Smooth muscle cell of the coronary artery (primary cell): ENCODE results near the gene GNG14. TPM values are rescaled to one million over a fixed set of nuclear protein-coding genes. Genes with fewer than 3 reads are reported as not detected.

ENCODE experiments used
- total RNA-seq: library from RNA; depleted of rRNA; stranded (reverse); fragments of >200 nt; gene quantifications from 2 replicates; pipeline ENCODE4 v1.2.3, GENCODE V29; 2014; ENCODE audit warnings: low replicate concordance

GNG14 gene
- total RNA-seq = not detected in 2 replicates

DNA sequence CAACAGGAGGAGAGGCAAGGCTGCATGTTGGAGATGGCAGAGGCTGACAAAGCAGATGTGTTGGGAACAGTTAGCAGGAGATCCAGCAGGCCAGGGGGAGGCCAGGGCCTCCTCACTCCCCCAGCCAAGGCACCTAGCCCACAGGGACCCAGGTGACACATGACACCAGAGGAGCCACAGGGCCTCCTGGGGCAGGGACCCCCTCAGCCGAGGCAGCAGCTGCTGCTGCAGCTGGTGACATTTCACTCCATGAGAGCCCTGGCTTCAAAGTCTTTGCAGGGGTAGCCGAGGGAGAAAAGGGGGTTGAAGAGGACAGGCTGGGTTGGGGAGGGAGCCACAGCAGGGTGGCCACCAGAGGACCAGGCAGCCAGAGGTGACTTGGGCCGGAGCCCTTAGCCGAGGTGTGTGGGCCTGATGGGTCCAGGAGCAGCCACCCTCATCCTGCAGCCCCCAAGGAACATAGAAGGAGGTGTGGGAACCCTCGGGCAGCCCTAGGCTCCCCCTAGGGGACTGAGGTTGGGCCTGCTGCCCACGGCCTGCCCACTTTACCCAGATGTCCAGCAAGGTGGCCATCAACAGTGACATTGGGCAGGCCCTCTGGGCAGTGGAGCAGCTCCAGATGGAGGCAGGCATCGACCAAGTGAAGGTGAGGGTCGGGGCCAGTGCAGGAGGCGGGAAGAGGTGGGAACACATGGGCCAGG is at the start of gene GNG14:
GNG14 (plus strand) TSS at position 503 of the 701 bp plus-strand sequence; CDS start at position 554, 51 bp downstream.

DNA sequence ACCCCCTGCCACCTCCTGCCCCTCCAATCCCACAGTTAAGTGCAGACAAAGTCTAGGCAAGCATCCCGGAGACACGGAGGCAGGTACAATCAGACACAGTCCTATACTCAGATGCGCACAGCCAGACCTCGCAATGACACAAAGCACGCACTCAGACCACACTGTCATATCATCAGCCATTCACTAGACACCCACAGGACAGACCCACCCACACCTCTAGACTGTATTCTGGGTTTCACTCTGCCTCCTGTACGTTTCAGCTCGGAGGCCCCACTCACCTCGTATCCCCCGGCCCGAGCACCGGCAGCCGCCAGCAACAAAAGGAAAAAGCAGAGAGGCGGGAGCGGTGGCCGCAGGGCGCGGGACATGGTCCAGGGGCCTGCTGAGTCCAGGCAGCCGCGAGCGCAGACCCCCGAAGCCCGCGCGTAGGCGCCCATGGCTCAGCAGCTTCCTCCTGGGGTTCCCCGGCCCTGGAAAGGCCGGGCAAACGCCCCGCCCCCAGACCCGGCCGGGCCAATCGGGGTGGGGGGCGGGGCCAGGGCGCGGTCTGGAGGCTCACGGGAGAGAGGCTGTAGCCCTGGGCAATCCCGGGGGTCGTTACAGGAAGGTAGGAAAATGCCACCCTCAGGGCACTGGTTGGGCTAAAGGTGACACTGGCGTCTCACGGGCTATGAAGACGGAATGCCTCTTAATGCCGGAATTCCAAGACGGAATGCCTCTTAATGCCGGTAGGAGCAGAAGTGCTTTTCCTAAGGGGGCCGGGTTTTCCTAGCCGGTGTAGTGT is 21.3 kb upstream of the GNG14 start, which contains the start of the genes MAN2B1 and WDR83:
MAN2B1 (minus strand) TSS at position 478 of the 784 bp plus-strand sequence; CDS start at position 437, 41 bp downstream.
WDR83 (plus strand) TSS at position 543 of the 784 bp plus-strand sequence. CDS start 2,984 bp downstream, outside the sequence.

GRCh38 chr19:12681074-12681987 is 6.5 kb upstream of the GNG14 start, which contains the start of gene DHPS:
DHPS (minus strand) TSS chr19:12681880; CDS start chr19:12681766, 114 bp downstream.

DNA sequence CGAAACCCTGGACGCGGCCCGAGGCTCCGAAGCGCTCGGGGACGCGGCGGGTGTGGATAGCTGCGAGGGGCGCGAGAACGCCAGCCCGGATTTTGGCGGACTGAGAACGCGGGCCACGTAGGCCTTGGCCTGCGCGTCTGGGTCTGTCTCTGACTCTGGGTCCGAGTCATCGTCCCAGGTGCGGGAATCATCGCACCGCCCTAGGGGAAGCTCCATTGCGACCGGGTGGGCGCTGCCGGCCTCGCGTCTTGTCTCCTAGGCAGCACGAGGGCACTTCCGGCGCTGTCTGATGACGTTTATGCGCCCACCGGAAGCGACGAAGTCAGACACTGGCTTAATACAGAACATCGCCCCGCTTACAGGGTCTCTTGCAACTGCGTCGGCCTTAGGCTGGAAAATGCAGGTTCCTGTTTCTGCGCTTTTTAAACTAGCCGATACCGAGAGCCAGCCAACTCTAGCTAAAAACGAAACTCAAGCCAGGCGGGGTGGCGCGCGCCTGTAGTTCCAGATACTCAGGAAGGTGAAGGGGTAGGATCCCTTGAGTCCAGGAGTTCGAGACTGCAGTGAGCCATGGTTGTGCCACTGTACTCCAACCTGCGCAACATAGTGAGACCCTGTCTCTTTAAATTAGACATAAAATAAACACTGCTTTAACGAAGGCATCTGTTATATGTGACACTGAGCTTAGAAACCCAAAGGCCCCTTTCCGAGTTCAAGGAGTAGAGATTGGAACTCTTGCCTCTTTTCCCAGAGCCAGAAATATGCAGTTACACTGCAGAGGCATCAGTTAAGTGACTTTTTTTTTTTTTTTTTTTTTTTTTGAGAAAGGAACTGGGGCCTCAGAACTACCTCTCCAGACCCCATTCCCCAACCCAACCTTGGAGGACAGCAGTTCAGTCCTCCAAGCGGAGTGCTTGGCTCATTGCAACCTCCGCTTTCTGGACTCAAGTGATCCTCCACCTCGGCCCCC is 8.9 kb downstream of the GNG14 start, which contains the start of gene FBXW9:
FBXW9 (minus strand) TSS at position 266 of the 970 bp plus-strand sequence; CDS start at position 216, 50 bp downstream.

GRCh38 chr19:12723641-12724426 is 36.0 kb downstream of the GNG14 start, which contains the start of gene TNPO2:
TNPO2 (minus strand) TSS chr19:12723932; CDS start chr19:12720977, 2,955 bp downstream.

DNA sequence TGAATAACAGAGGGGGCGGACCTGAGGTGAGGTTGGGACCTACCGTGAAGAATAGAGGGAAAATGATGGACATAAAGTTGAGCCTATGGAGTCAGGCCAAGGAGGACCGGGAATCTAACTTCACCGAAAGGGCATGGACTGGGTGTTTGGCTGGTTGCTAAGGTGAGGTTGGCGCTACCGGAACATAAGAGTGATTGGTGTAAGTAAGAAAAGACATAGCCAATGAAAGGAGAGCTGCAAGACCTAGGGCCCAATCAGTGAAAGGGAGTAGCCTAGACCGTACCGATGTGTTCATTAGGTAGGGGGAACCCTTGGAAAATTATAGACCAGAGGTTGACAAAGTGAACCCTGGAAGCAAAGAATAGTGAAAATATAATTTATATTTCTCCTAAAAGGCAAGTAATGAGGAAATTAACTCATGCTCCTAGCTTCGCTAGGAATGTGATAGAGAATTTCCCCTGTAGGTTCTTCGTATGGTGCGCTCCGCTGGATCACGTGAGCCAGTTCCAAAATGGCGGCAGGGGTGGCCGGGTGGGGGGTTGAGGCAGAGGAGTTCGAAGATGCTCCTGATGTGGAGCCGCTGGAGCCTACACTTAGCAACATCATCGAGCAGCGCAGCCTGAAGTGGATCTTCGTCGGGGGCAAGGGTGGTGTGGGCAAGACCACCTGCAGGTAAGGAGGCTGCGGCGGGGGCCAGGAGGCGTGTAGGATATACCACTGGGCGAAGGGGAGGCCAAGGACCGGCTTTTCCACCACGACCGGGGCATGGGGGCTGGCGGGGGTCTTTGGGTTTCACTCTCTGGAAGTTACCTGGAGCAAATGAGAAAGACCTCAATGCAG is 49.4 kb downstream of the GNG14 start, which contains the start of gene GET3:
GET3 (plus strand) TSS at position 503 of the 840 bp plus-strand sequence; CDS start at position 512, 9 bp downstream.

Other genes starting within 250 kb of the GNG14 start
- gene ZNF443, start 247.0 kb upstream of the GNG14 start, total RNA-seq = 1.8 and 2.9 TPM in 2 replicates
- gene ZNF709, start 203.2 kb upstream of the GNG14 start, total RNA-seq = 2.8 and 3.2 TPM in 2 replicates
- gene ZNF564, start 136.5 kb upstream of the GNG14 start, total RNA-seq = 4.0 and 9.5 TPM in 2 replicates
- gene ZNF490, start 77.2 kb upstream of the GNG14 start, total RNA-seq = 6.4 and 6.8 TPM in 2 replicates
- gene ZNF791, start 77.1 kb upstream of the GNG14 start, total RNA-seq = 6.1 and 8.9 TPM in 2 replicates
- 29.1 and 32.4 TPM in 2 replicates for gene MAN2B1, start 21.3 kb upstream of the GNG14 start, total RNA-seq
- 11.0 and 13.0 TPM in 2 replicates for gene WDR83, start 21.2 kb upstream of the GNG14 start, total RNA-seq
- gene DHPS, start 6.1 kb upstream of the GNG14 start, total RNA-seq = 57.6 and 65.5 TPM in 2 replicates
- gene FBXW9, start 8.6 kb downstream of the GNG14 start, total RNA-seq = 2.8 and 8.0 TPM in 2 replicates
- 26.8 and 65.9 TPM in 2 replicates for gene TNPO2, start 35.9 kb downstream of the GNG14 start, total RNA-seq
- 133 and 152 TPM in 2 replicates for gene TRIR, start 46.7 kb downstream of the GNG14 start, total RNA-seq
- 107 and 190 TPM in 2 replicates for gene GET3, start 49.5 kb downstream of the GNG14 start, total RNA-seq
- not detected in 2 replicates for gene BEST2, start 63.8 kb downstream of the GNG14 start, total RNA-seq
- gene HOOK2, start 87.6 kb downstream of the GNG14 start, total RNA-seq = 15.7 and 18.7 TPM in 2 replicates
- 33.2 and 138 TPM in 2 replicates for gene JUNB, start 103.5 kb downstream of the GNG14 start, total RNA-seq
- gene PRDX2, start 113.8 kb downstream of the GNG14 start, total RNA-seq = 169 and 248 TPM in 2 replicates
- 0.30 TPM in 1 of 2 replicates, not detected in the other for gene THSD8, start 114.1 kb downstream of the GNG14 start, total RNA-seq
- gene RNASEH2A, start 118.6 kb downstream of the GNG14 start, total RNA-seq = 9.7 and 15.9 TPM in 2 replicates
- gene RTBDN, start 146.6 kb downstream of the GNG14 start, total RNA-seq = not detected in 2 replicates
- gene MAST1, start 150.5 kb downstream of the GNG14 start, total RNA-seq = 0.35 TPM in 1 of 2 replicates, not detected in the other
- 25.7 and 31.3 TPM in 2 replicates for gene DNASE2, start 193.5 kb downstream of the GNG14 start, total RNA-seq
- gene KLF1, start 199.2 kb downstream of the GNG14 start, total RNA-seq = 0.12 TPM in 1 of 2 replicates, not detected in the other
- gene GCDH, start 203.2 kb downstream of the GNG14 start, total RNA-seq = 13.3 and 19.8 TPM in 2 replicates
- gene SYCE2, start 231.3 kb downstream of the GNG14 start, total RNA-seq = 0.08 TPM in 1 of 2 replicates, not detected in the other
- gene FARSA, start 245.7 kb downstream of the GNG14 start, total RNA-seq = 38.4 and 44.9 TPM in 2 replicates